HG02981 (cell line): ENCODE results near the gene AGER.
"Not testable (repeated sequence)": the region's sequence is repeated elsewhere in the genome, so short reads cannot be mapped to it uniquely, and the experiment has no call there.

Source experiments
- ATAC-seq: cut with Tn5 transposase; IDR thresholded peaks from one replicate; pipeline ENCODE4 v1.9.1; 2021; ENCODE audit warnings: mild to moderate bottlenecking, moderate library complexity; ENCODE audit not compliant: unreplicated experiment

AGER gene

DNA sequence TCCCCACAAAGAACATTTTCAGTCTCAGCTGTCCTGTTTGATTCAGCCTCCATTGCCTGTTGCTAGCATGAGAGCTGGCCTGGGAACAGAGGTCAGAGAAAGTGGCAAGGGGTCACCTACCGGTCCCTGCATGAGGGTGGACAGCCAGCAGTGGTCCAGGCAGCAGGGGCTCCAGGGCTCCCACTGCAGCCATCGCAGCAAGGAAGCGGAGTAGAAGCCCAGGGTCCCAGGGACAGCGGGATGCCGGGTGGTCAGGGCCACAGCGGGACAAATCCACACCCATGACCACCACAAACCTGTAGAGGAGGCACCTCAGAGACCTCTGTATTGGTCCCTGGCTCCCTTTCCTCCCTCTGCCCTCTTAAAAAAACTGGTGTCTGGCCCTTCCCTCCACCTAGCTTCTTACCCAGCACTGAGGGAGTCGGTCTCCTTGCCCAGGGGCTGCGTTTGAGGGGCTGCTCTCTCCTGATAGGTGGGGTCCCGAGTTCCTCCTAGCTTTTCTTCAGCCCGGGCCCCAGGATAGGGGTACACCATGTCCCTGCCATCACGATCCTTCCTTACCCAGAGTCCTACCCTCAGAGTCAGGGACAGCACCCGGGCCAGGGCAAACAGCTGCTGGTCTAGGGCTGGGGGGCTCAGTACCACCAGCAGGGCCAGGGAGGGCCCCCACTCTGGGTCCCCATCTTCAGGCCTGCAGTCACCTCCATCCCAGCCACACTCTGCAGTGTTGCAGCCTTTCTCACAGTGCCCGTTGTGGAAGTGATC is 16.8 kb upstream of the AGER start:
- no peak for ATAC-seq

DNA sequence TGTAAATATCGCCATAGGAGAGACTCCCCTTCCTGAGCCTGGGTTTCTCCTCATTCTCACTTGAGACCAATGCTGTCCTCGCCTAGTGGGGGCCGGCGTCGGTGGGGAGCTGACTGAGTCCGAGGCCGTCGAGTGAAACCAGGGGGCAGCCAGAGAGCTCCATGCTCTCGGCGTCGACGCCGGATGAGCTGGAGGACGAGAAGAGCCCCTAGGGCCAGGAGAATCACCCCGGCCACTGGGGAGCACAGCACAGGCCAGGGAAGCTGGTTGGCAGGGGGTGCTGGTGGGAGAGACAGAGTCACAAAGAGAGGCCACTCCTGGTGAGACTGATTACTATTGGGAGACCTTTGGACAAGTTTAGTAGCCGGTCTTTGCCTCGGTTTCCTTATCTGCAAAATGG is 14.8 kb upstream of the AGER start:
- no peak for ATAC-seq

DNA sequence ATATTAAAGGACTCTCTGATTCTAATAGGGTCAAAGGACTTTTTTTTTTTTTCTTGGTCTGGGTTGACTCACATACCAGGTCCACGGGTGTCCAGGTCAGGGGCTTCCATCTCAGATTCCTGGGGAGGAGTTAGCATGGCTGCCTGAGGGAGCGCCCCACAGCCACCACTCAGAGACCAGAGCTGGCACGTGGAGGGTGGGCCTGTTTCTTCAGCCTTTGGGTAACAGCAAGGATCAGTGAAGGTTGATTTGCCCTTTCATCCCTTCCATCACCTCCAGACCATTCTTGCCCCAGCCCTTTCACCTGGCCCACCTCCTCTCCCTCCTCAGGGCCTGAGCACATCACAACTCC is 14.3 kb upstream of the AGER start:
- ATAC-seq: no peak

DNA sequence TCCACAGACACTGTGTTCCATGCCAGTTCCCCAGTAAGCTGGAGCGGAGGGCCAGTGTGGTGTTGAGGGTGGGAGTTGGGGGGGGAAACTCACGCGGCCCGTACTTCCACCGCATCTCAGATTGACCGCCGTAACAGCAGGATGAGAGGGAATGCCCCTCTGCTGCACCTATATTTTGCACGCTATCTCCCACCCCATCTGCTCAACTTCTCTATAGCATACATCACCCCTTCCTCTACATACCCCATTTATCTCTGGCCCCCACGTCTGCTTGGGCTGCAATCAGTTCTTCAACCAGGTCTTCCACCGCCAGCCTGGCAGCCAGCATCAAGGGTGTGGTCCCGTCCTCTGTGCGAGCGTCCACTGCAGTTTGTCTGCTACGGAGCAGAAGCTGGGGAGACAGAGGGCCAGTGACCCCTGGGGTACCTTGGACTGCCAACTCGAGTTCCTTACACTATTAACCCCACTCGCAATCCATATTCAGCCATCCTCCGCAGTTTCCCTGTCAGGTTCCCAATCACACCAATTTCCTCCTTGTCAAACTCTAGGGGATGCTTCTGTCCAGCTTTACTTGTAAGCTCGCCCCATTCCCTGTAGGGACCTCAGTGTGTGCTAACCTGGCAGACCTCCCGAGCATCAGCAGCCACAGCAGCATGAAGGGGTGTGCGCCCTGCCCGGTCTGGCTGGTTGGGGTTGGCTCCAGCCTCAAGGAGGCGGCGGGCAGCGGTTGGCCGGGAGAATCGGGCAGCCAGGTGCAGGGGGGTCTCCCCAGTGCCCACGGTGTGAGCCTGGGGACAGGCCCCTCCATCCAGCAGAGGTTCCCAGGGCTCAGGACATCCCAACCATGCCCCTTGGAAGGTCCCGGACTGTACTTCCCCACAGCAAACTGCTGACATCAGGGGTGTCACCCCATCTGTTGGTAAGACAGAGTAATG is 12.9 kb upstream of the AGER start:
- no peak for ATAC-seq

DNA sequence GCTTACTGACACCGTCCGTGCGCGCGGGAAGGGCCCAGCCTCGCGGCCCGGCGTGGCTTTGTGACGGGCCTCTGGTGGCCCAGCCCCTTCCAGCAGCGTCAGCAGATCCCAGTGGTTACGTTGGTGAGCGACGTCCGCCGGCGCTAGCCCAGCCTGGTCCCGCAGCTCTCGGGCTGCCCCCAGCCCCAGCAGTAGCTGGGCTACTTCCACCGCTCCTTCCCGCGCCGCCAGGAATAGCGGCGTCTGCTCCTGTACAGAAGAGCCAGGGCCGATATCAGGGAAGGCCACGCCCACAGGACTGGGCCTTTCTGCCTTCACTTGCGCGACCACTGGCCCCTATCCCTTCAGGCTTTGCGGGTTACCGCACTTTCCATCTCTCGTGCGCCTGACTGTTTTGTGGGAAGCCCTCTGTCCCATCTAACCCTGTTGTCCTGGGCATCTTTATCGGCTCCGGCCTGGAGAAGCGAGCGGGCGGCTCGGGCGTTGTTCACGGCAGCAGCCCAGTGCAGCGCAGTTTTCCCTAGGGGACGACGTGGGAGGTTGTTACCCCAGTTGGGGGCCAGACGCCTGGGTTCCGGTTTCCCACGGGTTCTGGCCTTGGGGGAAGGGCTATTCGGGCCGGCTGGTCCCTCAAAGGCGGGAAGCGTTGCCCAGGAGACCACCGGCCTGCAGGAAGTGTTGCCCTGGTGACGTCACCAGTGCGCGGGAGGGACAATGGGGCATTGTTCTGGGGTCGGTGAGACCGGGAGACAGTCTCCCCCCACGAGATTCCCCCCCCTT is 12.0 kb upstream of the AGER start:
- peak; percentile 71 for ATAC-seq

DNA sequence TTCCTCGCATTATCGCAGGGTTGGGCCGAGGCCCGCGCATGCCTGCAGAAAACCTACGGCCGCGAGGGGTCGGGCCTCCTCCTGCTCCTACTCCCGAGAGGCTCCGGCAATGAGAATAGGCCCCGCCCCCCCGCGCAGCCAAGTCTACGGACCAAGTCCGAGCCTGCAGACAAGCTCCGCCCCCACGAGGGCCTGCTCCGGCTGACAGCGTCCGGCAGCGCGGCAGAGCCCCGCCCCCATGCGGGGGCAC is 11.5 kb upstream of the AGER start:
- peak; percentile 77 for ATAC-seq

DNA sequence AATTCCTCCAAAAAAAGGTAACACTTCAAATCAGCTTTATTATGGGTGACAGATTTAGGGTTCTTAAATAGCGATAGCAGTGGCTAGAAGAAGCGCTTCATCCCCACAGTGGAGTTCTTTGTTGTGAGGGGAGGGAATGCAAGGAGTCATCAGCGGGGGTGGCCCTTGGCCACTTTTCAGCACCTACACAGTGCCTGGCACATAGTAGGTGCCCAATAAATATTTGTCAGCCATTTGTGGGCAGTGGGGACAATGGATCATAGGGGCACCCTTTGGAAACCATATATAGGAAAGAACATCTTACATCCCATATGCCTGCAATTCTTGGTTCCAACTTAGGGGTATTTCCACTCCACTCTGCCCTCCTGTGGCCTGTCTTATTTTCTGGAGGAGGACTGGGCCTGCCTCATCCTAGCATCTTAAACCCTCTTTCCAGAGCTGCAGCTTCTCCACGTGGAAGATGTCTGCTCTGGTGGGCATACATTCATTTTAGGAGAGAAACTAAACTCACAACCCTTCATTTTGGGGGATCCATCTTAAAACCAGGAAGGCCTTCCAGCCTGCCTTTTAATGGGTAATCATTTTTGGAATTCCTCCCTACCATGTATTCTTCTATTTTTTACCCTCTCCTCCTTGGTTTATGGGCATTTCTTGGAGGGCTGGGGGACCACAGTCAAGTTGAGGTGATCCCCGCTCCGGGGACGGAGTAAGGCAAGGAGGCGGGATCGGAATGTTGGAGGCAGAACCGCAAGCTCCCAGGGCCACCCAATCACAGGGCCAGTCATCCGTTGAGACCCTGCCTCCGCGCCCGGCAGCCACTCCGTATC is 11.0 kb upstream of the AGER start:
- no peak for ATAC-seq

DNA sequence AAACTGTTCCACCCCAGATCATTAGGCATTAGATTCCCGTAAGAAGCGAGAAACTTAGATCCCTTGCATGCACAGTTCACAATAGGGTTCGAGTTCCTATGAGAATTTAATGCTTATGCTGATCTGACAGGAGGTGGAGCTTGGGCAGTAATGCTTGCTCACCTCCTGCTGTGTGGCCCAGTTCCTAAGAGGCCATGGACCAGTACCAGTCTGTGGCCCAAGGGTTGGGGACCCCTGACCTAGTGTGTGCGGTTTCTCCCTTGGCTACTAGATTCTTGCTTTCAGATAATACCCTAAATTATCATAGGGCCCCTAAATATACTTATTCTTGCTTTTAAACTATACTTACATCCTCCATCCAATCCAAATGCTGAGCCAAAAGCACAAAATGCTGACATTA is 10.3 kb upstream of the AGER start:
- no peak for ATAC-seq

DNA sequence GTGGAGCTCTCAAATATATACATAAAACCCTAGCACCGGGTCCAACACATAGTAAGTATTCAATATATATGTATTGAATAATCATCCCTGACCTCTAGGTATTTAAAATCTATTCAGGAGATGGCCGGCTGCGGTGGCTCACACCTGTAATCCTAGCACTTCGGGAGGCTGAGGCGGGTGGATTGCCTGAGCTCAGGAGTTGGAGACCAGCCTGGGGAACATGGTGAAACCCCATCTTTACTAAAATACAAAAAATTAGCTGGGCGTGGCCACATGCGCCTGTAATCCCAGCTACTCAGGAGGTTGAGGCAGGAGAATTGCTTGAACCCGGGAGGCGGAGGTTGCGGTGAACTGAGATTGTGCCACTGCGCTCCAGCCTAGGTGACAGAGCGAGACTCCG is 9.0 kb upstream of the AGER start:
- ATAC-seq: not testable (repeated sequence)

DNA sequence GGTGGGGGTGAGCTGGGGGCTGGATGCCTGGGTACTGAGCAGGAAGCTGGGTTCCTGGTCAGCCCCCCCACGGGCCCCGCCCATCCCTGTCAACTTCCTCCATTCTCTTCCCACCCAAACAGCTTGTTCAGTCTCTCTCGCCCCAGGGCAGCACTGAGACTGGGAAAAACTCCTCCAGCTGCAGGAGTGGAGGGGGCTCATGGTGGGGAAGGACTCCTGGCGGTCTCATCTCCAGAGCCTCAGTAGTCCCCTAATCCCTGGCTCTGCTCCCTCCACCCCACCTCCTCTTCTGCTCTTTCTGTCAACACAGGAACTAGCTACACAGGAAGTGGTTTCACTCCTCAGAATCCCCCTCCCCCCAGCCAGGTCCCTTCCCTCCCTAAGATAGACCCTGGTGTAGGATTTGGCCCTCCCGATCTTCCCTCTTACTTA is 8.6 kb upstream of the AGER start, which contains the start of gene GPSM3:
Gene GPSM3 (minus strand): TSS at position 36 of the 432 bp plus-strand sequence. CDS start 130 bp downstream, outside the sequence.
- no peak for ATAC-seq

DNA sequence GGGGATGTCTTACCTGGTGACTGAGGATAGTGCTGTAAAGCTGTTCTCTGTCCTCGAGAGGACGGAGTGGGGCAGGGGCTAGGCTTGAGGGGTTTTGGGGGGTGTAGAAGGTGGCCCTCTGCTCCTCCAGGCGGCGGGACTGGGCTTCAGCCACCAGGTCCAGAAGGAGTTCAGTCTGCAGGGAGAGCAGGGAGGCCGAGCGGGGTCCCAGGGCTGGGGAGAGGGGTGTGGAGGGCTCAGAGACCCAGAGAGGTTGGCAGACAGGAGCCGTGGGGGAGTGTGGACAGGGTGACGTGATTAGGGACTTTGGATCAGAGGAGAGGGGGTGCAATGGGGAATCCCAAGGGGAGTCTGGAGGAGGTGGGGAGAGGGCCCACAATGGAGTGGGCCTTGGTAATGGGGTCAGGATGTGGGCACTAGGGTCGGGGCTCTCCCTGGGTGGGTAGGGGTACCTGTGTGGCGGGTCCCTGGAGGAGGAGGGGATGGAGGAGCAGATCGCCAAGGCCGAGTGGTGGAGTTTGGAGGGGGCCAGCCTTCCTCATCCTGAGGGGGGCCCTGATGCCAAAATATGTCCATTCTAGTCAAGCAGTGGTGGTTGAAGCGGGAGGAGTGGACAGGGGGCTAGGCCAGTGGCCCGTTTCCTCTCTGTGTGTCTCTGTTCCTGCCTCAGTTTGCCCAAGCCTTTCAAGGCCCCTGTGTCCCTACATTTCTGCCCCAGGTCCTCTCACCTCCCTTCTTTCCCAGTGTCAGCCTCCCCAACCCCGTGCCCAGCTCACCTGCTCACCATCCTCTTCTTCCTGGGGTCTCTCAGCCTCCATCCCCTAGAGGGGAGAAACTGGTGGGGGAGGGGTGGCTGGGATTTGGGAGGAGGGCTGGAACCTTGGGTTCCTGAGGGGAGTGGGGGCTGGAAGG is 7.9 kb upstream of the AGER start:
- no peak for ATAC-seq

DNA sequence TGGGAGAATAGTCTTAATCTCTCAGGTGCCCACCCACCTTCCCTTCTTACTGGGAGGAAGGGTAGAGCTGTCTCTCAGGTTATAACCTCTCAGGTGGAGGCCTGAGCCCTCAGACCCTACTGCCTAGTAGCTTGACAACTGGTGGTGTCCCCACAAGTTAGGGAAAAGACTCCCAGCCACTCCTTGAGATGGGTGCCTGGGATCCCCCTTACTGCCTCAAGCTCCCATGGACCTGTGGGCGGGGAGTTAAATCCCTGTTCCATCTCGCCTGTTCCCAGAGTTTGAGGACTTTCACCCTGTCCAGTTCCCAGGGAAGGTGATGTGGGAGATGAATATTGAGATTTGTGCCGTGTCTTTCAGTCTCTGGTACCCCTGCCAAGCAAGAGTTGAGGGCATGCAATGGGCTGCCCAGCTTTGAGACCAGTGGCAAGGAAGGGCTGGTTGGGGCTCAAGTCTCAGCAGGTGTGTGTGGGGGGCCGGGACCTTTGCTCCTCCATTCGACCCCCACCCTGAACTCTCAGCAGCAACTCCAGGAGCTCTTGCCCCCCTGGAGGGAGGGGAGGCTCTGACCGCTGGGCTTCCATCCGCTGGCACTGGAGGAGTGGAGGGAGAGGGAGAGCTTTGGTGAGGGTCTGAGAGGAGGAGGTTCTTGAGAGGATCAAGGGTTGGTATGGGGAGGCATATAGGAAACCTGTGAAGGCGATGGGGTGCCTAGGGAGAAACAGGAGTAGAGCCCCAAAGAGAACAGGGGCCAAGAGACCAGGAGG is 7.0 kb upstream of the AGER start:
- no peak for ATAC-seq

DNA sequence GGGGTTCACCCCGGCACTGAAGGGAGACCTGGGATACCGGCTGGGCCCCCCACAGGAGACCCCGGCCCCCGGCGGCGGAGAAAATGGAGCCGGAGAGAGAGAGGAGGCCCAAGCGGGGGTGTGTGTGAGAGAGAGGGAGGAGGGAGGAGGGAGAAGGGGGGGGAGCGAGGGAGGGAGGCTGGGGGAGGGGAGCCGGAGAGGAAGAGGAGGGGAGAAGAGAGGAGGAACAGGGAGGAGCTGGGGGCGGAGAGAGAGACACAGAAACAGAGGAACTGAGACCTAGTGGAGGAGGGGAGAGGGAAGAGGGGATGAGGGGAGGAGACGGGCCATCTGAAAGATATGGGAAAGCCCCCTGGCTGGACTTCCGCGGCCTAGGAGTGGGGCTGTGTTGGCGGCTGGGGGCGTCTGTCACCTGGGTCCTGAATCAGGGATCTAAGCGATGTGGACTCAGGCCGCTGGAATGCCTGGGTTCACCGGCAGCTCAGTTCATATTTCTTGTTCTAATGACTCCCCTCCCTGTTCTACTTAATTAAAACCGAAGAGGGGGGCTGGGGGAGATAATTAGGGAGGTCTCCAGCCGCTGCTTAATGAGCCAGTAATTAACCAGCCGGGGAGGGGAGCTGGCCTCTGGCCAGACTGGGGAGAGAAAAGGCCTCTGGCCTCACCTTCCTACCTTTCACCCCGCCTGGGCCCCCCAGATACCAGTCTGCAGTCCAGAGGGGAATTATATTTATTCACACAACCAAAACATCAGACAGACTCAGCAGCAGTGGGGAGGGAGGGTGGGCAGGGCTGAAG is 6.2 kb upstream of the AGER start, which contains the start of gene PBX2:
Gene PBX2 (minus strand): TSS at position 149 of the 798 bp plus-strand sequence. CDS start 287 bp downstream, outside the sequence.
- ATAC-seq: peak; percentile 51

DNA sequence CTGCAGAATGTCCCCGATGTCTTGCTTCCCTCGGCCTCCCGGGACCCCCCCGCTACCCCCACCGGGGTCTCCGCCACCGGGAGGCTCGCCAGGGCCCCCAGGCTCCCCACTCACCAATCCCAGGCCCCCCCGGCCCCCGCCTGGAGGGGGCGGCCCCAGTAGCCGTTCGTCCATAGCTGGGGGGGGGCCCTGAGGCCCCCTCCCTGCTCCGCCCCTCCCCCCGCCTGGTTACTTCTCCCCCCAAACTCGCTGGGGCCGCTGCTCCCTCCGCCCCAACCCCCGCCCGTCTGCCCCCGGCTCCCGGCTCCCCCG is 5.6 kb upstream of the AGER start:
- ATAC-seq: no peak

DNA sequence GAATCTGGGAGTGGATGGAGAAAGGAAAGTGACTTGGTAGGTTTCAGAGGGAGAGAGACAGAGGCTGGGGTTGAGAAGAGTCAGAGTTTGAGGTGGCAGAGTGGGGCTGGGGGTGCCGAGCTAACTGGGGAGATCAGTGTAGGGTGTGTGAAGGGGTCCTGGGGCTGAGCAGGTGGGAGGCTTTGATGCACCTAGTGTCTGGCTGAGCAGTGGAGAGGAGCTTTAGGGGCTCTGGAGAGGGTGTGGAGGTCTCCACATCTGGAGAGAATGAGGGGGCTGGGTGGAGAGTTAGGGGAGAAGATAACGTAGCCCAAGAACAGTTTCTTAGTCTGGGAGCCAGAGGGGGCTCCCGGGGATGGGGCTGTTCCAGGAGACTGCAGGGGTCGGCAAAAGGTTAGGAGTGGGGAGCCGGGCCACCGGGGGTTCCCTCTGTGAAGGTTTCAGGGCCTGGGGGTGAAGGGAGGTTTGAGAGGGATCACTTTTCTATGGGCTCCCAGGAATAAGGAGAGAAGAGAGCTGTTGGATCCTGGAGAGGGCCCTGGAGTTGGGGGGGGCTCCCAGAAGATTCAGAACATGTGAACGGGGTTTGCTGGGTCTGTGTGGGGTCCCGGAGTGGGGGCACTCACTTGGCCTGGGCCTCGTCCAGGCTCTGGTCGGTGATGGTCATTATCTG is 5.2 kb upstream of the AGER start:
- no peak for ATAC-seq

DNA sequence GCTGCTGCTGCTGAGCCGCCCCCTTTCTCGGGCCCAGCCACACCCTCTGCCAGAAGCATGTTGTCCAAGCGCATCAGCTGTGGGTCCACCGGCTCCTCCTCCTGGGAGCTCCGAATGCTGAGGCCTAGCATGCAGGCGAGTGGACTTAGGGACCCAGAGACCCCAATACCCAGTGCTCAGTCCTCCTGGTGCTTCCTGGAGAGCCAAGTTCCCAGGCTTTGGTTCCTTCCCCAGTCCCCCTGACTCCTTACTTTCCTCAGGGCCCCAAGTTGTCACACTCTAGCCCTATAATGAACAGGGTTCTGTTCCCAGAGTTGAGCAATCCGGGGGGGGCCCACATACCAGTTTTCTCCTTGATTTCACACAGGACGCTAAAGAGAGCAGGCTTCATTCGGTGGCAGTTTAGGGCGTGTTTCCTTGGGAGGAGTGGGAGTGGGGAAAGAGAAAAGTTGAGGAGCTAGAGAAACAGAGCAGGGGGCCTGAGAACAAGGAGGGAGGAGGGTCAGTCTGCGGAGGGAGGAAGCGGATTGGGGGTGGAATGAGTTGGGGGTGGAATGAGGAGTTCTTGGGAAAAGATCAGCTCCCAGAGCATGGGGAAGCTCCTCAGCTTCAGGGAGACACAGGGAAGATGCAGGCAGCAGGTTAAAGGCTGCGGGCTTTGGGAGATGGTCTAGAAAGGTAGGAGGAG is 4.5 kb upstream of the AGER start:
- ATAC-seq: no peak
